HG03469 (cell line): Measurements from ENCODE around the gene TMTC2.

Source experiments
- ATAC-seq: cut with Tn5 transposase; IDR thresholded peaks from one replicate; pipeline ENCODE4 v1.9.1; 2021; ENCODE audit warnings: mild to moderate bottlenecking, moderate library complexity, moderate number of reproducible peaks; ENCODE audit not compliant: unreplicated experiment

The TMTC2 gene

DNA sequence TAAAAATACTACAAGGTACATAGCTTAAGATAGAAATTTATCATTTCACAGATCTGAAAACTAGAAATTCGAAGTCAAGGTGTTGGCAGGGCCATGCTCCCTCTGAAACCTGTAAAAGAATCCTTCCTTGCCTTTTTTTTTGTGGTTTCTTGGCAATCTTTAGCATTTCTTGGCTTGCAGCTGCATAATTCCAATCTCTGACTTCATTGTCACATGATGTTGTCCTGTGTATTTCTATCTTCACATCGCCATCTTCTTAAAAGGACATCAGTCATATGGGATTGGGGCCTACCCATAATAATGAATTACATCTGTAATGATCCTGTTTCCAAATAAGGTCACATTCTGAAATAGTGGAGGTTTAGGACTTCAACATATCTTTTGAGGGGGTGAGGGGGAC is 250.4 kb downstream of the TMTC2 start:
- no peak for ATAC-seq

DNA sequence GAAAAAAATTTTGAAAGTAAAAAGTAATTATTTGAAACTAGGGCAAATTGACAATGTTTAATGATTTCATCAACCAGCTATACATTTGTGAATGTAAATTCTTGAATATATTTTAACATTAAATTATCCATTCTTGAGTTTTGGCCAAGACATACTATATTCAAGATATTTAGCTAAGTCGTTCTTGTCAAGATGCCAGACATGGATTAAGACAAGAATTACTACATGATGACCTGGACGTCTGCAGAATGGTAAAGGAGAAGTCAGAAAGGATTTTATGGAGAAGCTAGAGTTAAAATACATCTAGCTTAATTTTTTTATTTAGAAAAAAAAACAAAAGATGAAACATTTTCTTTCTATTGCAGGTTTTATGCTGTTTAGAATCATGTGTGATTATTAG is 255.8 kb downstream of the TMTC2 start:
- ATAC-seq, result no peak

DNA sequence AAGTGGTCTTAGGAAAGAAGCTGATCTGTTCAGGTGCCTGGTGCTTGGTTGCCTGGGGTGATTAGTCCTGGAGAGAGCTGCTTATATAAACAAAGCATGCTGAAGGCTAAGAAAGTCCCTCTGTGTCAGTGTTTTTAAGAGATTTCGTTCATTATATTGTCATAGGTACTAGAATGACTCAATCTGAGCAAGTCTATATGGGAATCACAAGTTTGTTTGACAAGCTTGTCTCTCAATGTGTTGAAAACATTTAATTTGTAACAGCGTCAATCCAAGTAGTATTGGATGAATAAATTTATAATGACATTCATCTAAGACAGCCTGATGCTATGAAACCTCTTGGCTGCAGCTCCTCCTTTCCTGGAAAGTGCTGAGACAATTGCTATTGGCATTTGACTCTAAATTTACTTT is 256.3 kb downstream of the TMTC2 start:
- ATAC-seq, result no peak

DNA sequence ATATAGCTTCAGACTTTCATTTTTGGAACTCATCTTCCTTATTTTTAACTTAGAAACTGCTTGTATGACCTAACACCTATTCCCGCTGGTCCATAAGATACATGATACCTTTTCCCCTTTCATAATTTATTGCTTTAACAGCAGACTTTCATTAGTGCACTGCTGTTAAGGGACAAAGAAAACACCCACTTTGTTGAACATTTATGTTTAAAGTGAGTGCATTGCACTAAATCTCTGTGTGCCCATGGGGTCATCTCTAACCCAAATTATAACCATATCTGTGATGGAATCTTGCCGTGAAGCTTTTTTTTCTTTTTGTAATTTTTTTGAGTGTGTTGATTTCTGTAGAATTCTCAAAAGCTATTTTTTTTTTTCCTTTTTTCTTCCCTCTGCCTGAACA is 261.8 kb downstream of the TMTC2 start:
- no peak for ATAC-seq

DNA sequence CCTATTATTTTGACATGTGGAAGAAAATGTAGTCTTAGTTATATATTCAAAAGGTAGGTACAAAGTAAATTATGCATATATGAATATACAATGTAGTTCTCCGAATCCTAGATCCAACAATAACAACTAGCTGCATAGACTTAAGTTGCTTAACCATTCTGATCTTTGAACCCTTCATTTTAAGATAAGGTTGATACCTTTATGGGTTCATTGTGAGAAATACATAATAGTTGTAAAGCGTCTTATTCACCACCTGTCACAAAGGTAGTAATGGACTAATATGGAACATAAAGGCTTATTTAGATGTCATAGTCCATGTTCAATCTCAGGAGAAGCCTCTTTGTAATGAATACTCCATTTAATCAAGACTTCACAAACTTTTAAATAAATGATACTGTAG is 263.6 kb downstream of the TMTC2 start:
- ATAC-seq, result no peak

DNA sequence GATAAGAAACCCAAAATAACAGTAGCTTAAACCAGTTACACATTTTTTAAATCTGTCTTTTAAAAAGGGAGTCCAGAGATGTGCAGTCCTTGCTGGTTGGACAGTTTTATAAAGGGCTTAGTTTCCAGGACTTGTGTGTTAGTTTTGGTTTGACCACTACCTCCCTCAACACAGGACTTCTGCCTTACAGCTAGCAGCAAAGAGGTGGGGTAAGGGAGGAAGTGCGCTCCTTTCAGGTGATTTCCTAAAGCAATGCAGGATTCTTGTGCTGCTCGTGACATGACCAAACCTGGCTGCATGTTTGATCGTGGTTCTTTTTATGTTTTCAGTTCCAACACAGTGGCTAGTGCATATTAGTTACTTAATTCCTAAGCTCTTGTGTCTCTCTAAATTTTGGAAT is 266.2 kb downstream of the TMTC2 start:
- no peak for ATAC-seq

DNA sequence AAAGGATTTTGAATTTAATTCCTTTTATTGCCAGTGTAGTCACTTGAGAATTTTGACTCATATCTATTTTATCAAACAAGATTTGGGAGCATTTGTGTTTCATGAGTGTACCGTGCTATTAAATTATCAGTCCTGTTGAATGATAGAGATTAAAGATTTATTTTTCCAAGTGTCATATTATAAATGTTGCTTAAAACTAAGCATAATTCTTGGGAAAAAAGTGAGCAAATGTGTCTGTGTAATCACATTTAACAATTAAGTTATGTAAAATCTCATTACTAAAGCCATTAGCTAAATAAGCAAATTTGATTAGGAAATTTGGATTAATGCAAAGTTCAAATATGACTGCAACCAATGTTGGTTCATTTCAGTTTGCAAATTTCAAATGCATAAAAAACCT is 266.7 kb downstream of the TMTC2 start:
- ATAC-seq, result no peak

DNA sequence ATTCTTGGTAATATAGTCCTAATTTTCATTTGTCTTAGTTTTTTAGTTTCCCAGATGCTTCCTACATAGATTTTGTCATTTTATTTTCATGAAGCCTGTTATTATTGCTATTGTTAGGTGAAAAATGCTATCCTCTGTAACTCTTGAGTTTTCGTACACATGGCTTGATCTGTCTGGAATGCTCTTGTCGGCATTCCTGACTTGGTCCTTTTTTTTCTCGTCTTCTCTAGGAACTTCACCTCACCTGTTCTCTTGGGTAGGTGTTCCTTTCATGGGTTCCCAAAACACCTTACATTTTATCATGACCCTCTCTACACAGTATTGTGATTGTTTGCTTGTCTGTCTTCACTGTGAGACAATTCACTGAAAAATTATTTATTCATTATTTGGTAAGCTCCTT is 267.4 kb downstream of the TMTC2 start:
- no peak for ATAC-seq

DNA sequence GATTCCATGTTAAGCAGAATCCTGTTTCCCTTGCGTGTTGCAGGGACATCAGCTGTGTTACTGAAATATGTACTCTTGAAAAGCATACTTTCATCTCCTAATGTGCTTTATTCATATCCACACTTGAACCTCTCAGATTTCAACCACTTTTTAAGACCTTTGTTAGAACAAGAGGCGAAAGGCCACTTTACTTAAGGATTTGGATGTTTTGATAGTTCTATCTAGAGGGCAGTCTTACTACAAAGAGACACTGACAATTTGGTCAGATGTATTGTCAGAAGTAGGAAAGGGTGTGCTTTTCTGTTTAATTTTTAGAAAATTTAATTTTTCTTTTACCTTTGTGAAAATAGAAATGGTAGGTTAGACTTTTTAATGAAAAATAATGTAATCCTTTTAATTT is 267.9 kb downstream of the TMTC2 start:
- ATAC-seq, result no peak

DNA sequence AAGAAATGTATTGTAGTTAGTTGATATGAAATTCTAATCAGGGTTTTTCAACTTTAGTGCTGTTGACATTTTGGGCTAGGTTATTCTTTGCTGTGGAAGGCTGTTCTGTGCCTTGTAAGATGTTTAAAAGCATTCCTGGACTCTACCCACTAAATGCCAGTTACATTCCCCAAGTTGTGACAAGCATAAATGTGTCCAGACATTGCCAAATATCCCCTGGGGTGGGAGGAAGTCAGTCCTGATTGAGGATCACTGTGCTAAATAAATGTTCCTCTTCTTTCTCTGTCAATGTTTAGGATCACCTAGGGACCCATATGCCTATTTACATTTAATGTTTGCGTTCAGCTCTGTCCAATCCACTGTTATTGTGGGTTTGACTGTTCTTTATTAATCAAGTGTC is 268.3 kb downstream of the TMTC2 start:
- ATAC-seq, result no peak

DNA sequence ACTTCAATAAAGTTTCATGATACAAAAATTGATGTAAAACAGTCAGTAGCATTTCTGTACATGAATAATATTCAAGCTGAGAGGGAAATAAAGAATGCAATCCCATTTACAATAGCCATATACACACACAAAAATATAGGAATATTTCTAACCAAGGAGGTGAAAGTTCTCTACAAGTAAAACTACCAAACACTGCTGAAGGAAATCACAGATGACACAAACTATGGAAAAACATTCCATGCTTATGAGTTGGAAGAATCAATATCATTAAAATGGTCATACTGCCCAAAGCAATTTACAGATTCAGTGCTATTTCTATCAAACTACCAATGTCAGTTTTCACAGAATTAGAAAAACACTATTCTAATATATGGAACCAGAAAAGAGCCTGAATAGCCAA is 272.3 kb downstream of the TMTC2 start:
- ATAC-seq, result no peak

DNA sequence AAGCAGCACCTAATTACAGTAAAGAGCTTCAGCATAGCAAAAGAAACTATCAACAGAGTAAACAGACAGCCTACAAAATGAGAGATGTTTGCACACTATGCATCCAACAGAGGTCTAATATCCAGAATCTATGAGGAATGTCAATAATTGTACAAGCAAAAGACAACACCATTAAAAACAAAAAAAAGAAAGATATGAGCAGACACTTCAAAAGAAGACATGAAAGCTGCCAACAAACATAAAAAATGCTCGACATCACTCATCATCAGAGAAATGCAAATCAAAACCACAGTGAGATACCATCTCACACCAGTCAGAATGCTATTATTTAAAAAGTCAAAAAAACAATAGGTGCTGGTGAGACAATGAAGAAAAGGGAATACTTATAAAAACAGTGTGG is 273.1 kb downstream of the TMTC2 start:
- ATAC-seq, result no peak

DNA sequence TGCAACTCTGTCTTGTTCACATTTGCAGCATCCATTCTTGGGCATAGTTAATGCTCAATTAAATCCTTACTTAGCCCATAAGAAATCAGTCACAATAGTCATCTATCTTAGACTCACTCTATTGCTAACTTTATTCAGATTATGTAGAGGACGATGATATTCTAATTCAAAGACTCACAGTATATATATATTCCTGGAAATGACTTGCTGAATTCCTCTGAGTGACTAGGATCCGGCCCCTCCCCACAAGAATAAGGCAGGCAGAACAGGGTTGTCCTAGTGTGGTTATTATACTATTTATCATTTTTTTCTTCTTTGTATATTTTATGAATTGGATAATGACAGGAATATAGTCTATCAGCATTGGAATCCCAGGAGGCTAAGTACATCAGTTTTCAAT is 275.1 kb downstream of the TMTC2 start:
- no peak for ATAC-seq

DNA sequence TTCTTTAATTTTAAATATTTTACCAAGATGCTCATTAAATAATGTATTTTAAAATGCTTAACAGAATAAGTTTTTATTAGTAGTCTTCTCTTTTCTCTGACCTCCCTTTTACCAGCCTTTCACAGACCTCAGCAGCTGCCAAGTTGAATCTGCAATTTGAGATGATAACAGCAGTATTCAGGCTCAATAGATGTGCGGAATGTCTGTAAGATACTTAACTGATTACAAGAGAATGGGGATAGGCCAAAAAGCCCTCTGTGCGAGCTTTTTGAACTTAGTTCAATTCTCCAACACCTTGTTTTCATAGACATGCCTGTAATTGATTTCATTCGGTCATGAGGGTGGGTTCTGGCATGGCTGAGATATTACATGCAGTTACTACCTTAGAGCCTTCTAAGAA is 277.2 kb downstream of the TMTC2 start:
- ATAC-seq, result no peak

DNA sequence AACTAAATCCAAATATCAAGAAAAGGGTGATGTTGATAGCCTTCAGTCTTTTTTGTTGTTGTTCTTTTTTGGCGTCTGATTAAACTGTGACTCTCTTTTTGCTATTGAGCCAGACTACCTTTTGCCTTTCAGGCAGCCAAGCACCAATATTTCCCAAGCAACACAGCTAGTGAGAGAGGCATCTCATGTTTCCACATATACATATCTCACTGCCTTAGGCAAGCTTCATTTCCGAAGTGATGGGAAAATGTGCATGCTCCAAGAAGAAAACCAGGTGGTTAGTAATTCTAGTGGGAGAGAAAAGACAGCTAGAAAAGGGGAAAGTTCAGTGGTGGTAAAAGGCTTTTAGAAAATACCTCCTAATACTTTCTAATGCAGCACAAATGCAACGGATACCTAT is 277.7 kb downstream of the TMTC2 start:
- ATAC-seq, result no peak

DNA sequence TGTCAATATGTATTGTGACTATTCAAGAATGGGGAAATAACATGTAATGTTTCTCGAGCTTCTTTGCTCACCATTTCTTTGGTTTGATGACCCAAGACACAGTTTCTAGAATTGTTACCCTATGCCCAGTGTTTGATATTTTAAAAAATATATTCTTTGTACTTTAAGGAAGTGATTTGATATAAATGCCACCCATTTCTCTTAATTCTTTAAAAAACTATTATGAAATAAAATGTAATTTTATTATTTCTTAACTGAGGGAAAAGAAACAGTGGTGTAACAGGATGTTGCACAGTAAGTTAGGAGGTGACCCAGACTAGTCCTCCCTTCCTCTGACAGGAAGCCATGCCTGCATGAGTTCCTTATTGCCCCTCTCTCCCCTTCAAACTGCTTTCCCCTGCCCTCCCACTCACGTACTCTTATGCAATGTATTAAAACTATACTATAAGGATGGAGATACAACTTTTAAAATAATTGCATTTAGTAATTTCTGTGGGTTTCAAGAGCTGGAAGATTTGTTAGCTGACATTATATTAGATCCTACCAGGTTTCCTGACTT is 279.4 kb downstream of the TMTC2 start:
- ATAC-seq, result no peak

DNA sequence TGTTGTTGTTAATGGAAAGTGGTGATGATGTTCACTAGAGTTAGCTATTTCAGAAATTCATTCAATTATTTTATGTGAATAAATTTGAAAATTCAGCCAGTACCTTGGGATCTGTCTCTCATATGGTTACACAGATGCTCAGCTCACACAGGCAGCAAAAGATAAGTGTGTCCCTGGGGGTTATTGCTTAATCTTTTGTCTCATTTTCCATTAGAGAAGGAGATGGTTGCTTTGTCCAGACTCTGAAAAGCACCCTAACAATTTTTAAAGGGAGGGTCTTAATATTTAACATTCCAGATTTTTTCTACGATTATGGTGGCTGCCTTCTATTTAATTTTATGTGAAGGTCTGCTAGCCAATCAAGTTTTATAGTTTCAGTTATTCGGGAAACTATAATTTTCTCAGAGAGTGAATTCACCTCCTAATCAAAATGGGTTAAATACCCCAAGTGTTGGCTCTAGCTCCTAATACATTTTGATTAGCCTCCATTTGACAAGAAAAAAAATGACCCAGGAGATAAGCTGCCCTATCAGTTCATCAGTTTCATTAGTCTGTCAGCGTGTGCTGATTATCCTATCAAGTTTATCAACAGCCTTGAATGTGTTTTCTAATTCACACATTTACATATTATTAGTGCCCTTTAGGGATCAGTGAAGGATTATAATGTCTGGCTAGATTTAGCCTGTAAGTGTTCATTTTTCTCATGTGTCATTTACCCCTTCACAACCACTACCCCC is 282.1 kb downstream of the TMTC2 start:
- no peak for ATAC-seq

DNA sequence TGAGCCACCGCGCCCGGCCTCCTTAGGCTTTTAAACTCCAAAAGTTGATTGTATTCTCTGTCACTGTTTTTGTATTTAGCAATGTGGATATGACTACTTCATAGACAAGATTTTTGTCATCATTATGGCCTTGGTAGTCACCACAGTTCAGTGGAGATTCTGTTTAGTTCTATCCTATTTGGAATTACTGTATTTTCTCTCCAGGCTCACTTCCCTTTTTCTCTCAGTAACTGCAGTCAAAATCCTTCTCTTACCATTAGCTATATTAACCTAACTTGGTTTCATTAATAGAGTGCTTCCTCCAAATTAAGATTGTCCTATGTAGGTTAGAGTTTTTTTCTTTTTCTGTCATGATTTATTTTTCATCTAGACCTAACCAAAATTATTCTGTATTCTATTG is 283.9 kb downstream of the TMTC2 start:
- ATAC-seq, result no peak

DNA sequence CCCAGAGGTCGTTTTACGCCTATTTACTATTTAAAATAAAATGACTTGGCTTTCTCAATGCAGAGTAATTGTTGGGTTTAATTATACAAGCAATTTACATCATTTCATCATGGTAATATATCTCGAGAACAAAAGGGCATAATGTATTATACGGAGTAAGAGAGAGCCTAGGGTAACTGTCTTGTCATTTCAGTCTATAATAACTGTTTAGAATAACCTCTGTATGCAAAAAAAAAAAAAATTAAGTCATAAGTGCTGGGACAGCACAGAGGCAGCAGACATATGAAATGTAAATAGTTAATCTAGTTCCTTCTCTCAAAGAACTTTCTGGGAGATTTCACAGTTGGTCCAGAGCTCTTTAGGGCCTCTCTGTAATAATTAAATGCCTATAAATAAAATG is 284.9 kb downstream of the TMTC2 start:
- ATAC-seq, result no peak

DNA sequence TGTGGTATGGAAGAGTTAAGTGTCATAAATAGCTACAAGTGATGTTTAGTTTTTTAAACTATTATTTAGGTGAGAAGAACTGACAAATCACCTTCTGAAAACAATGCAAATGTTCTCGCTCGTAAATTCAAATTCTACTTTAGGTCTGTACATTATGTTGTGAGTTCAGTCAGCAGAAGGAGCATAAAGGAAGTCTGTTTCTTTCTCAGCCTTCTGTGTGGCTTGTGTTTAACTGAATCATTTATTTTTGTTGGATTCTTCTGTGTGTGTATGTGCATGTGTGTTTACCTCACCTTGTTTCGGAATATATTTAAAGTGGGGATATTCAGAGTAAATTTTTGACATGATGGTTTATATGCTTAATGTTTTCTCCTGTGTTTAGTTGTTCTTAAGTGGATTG is 285.9 kb downstream of the TMTC2 start:
- ATAC-seq, result no peak

DNA sequence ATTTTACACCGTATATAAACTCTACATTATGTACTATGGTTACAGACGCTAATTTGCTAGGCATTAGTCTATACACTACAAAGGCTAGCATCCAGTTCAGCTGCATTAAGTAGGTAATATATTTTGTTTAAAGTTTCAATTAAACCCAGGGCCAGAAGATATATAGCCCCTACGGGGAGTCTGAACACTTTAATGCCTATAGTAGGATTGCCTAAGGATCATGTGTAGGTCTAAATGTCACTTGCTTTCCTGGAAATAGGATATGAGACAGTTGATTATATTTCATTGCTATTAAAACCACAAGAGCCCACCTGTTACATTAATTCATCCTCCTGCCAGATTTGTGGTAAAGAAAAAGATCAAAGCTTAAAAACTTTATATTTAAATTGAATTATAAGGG is 286.9 kb downstream of the TMTC2 start:
- no peak for ATAC-seq

DNA sequence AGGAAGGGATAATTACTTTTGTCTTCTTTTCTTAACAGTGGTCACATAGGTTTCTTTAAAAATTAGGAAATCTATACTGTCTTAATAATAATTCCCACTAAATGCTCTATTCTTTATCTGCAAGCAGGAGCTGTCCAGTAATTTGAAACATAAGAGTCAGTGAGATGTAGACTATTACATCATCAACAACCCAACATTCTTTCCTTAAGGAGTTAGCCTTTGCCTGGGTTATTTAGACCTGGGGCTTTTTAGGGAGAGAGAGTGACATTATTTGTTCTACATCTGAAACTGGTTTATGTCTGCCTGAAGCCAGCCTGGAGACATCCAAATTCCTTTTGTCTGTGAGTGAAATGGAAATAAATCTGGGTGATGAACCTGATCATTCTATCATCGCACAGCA is 294.4 kb downstream of the TMTC2 start:
- no peak for ATAC-seq

DNA sequence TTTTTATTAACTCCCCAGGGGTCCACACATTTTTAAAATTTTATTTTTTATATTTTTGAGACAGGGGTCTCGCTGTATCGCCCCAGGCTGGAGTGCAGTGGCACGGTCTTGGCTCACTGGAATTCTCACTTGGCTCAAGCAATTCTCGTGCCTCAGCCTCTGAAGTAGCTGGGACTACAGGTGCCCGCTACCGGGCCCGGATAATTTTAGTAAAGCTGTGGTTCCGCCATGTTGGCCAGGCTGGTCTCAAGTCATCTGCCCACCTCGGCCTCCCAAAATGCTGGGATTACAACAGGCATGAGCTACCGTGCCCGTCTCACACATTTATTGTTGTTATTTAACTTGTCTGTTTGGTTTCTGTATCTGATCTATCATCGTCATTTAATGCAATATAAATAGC is 307.4 kb downstream of the TMTC2 start:
- ATAC-seq, result no peak
